GM12878 (cell line): ENCODE measurements around the gene STK4. TPM values are rescaled to one million over a fixed set of nuclear protein-coding genes. Genes with fewer than 3 reads are reported as not detected.

Experiments used
- ATAC-seq: fragments of 200-7000 bp; cut with Tn5 transposase; 3 replicates; pipeline ENCODE4 v1.9.1; 2020; ENCODE audit warnings: mild to moderate bottlenecking, moderate library complexity
- BruUV-seq: library from RNA; stranded (reverse); fragments of 400-500 nt; replicated peaks from 2 replicates; lab custom pipeline; 2021; lab: Mats Ljungman, UMichigan
- CTCF ChIA-PET: fragments of 300-600 bp; sonication (Branson Sonifier 250); formaldehyde crosslinking; extraction: SDS; loops from one replicate; lab custom pipeline; 2021; ENCODE audit warnings: inconsistent platforms; lab: Yijun Ruan, JAX
- POLR2A ChIA-PET: fragments of 350-600 bp; formaldehyde crosslinking; extraction: SDS; loops from one replicate; lab custom pipeline; 2021; ENCODE audit warnings: inconsistent platforms; lab: Charles Lee
- RAD21 ChIA-PET: fragments of 300-600 bp; sonication (Branson Sonifier 250); formaldehyde crosslinking; loops from one replicate; lab custom pipeline; 2023; ENCODE audit warnings: antibody characterized with exemption; ENCODE audit not compliant: unreplicated experiment; lab: Charles Lee
- SMC1A ChIA-PET: fragments of 300-600 bp; sonication (Branson Sonifier 250); formaldehyde crosslinking; loops from one replicate; lab custom pipeline; 2023; ENCODE audit not compliant: unreplicated experiment, uncharacterized antibody; lab: Charles Lee
- DNase-seq: peaks from one replicate; pipeline ENCODE4 v3.0.0-alpha.2; 2011; ENCODE audit warnings: low read depth, low spot score
- FAIRE-seq: peaks from 3 replicates; lab custom pipeline; 2011; peaks lifted over from hg19 to GRCh38; lab: Jason Lieb, UNC
- H2AFZ ChIP-seq: 2 replicates; pipeline ENCODE4 v1.6.0; 2011; ENCODE audit warnings: low read depth, low read length, control low read depth; ENCODE audit not compliant: control insufficient read depth
- H3K27ac ChIP-seq: 2 replicates; pipeline ENCODE4 v1.5.1; 2011; ENCODE audit warnings: control low read depth; ENCODE audit not compliant: control insufficient read depth, insufficient read depth
- H3K27me3 ChIP-seq, 2 experiments: replicated peaks in 1 of 2; 2 replicates each; pipeline versions ENCODE4 v1.6.0 to v1.6.1; 2011; ENCODE audit warnings: low read length in 1 of 2; ENCODE audit not compliant: control insufficient read depth in 2 of 2, insufficient read depth in 2 of 2
- H3K36me3 ChIP-seq, 2 experiments: 2 replicates each; pipeline ENCODE4 v1.5.1; 2011; ENCODE audit warnings: low read length in 1 of 2; ENCODE audit not compliant: control insufficient read depth in 2 of 2, insufficient read depth in 2 of 2
- H3K4me1 ChIP-seq: 2 replicates; pipeline ENCODE4 v1.6.1; 2011; ENCODE audit warnings: mild to moderate bottlenecking, low read length, moderate library complexity, mixed read lengths; ENCODE audit not compliant: control insufficient read depth, insufficient read depth
- H3K4me2 ChIP-seq: 2 replicates; pipeline ENCODE4 v1.6.0; 2011; ENCODE audit warnings: control low read depth; ENCODE audit not compliant: control insufficient read depth, insufficient read depth
- H3K4me3 ChIP-seq: fragments of 200-600 bp; sonication (generic); 2 replicates; pipeline ENCODE4 v1.5.1; 2016
- H3K79me2 ChIP-seq: 2 replicates; pipeline ENCODE4 v1.6.0; 2011; ENCODE audit warnings: low read length; ENCODE audit not compliant: control insufficient read depth, insufficient read depth
- H3K9ac ChIP-seq: 2 replicates; pipeline ENCODE4 v1.8.0; 2011; ENCODE audit warnings: low read length, control low read depth, mixed read lengths; ENCODE audit not compliant: control insufficient read depth, insufficient read depth
- H3K9me3 ChIP-seq: replicated peaks from 3 replicates; pipeline ENCODE4 v1.5.1; 2011; ENCODE audit warnings: mild to moderate bottlenecking, low read length; ENCODE audit not compliant: control insufficient read depth, insufficient read depth
- H4K20me1 ChIP-seq: 2 replicates; pipeline ENCODE4 v1.6.0; 2011; ENCODE audit not compliant: control insufficient read depth, insufficient read depth
- BACH1 ChIP-seq: fragments of 450-650 bp; IDR thresholded peaks from 2 replicates; pipeline ENCODE4 v1.6.1; 2017; ENCODE audit warnings: mild to moderate bottlenecking, borderline replicate concordance
- CEBPZ ChIP-seq: fragments of 150-350 bp; IDR thresholded peaks from 2 replicates; pipeline ENCODE4 v1.6.1; 2016; ENCODE audit warnings: low read depth, low read length
- HDGF ChIP-seq: fragments of 450-650 bp; IDR thresholded peaks from 2 replicates; pipeline ENCODE4 v1.6.1; 2016; ENCODE audit warnings: antibody characterized with exemption
- MXI1 ChIP-seq: fragments of 150-350 bp; IDR thresholded peaks from 2 replicates; pipeline ENCODE4 v1.6.1; 2011; ENCODE audit warnings: low read depth, mild to moderate bottlenecking, inconsistent platforms, low read length, improper control_type of control experiment
- PBX3 ChIP-seq: IDR thresholded peaks from 2 replicates; pipeline ENCODE4 v1.6.1; 2011; ENCODE audit warnings: mild to moderate bottlenecking, low read depth, low read length, moderate library complexity; ENCODE audit not compliant: insufficient replicate concordance
- POLR2AphosphoS5 ChIP-seq: IDR thresholded peaks from 2 replicates; pipeline ENCODE4 v1.6.1; 2011; ENCODE audit warnings: mild to moderate bottlenecking, low read length, inconsistent platforms
- POU2F2 ChIP-seq: IDR thresholded peaks from 3 replicates; pipeline ENCODE4 v1.6.1; 2011; ENCODE audit warnings: low read depth, mild to moderate bottlenecking, low read length, borderline replicate concordance
- RELA ChIP-seq: fragments of 450-650 bp; IDR thresholded peaks from 2 replicates; pipeline ENCODE4 v1.8.0; 2014; ENCODE audit warnings: borderline replicate concordance; ENCODE audit not compliant: partially characterized antibody
- SMC3 ChIP-seq: IDR thresholded peaks from 2 replicates; pipeline ENCODE4 v1.6.1; 2011; ENCODE audit warnings: low read length, improper control_type of control experiment, borderline replicate concordance
- WGBS: methylation state at CpG from one replicate; pipeline ENCODE4 v1.1.6; 2016; ENCODE audit warnings: low lambda C conversion rate; ENCODE audit not compliant: insufficient replicate concordance, insufficient coverage; ENCODE audit errors: missing lambda C conversion rate; 5-methylcytosine and 5-hydroxymethylcytosine counted together
- in situ Hi-C: fragments of 300-500 bp; cut with MboI; formaldehyde crosslinking; loops from 9 replicates; pipeline ENCODE4 v1.14.3; 2018; ENCODE audit warnings: mixed read lengths
- intact Hi-C: fragments of 100-400 bp; cut with micrococcal nuclease; formaldehyde crosslinking; loops from one replicate; pipeline ENCODE4 v1.14.2; 2022; ENCODE audit not compliant: unreplicated experiment
- polyA plus RNA-seq, 11 experiments: library from polyadenylated mRNA; depleted of rRNA in 4 of 11; unstranded in 6 of 11; stranded (reverse) in 5 of 11; fragments of >200 nt; fragmentation: Nextera tagmentation in 4 of 11; fragmentation: Illumina TruSeq in 1 of 11; extraction: Ambion mirVana in 4 of 11; extraction: Trizol in 1 of 11; gene quantifications; 1 replicate in 1 of 11; 2 replicates in 10 of 11; pipeline versions ENCODE4 v1.2.1 to v1.2.3, GENCODE V29; 2011 to 2016; ENCODE audit warnings: inconsistent platforms in 2 of 11, missing spikeins in 2 of 11, low read depth in 1 of 11
- total RNA-seq, 4 experiments: library from RNA; depleted of rRNA in 3 of 4; stranded (reverse); fragments of >200 nt in 3 of 4; fragmentation: Illumina TruSeq in 1 of 4; extraction: Trizol in 1 of 4; gene quantifications; 2 replicates each; pipeline versions ENCODE4 v1.2.1 to v1.2.3, GENCODE V29; 2013 to 2021

The STK4 gene
- total and polyA plus RNA-seq, 10 of the 15 experiments (the other 5 are each of a cell fraction or from before 2014, with no cell fraction given): 24.0 to 135 (median 89.7) TPM

- Histone ChIP-seq H3K27me3 (no peaks in the 10 kb centered on the region), H3K4me1 (peaks cover 22% of the 10 kb centered on the region), H3K79me2 (peaks cover 48% of the 10 kb centered on the region), H3K9me3 (no peaks in the 10 kb centered on the region), H3K36me3 (peaks cover 0 to 9% of the 10 kb centered on the region in 2 experiments; a peak in 1 of 4 replicates), H3K27ac (no peak overlapping the region), H3K9ac (no peak overlapping the region)
- ChIA-PET RAD21 (no interaction called here), POLR2A (interaction anchor here (0.6 to 1.5 kb wide), 6 partner anchors 9 to 810 kb away, joined by 3 to 8 read pairs (median 4); no protein-coding TSS in a partner anchor)
- ATAC-seq: no peak
- no TSS peak for BruUV-seq
- in situ Hi-C loops: no loop called here
- TF ChIP-seq POU2F2: no peak
- TF ChIP-seq BACH1: peak; percentile 58; the same call in 1 of the 2 replicates
- TF ChIP-seq, all 136 proteins: peak for 1
- no peak for DNase-seq
- no peak overlapping the region for H2AFZ ChIP-seq
- ChIA-PET SMC1A (interaction anchor here (1.0 to 6.6 kb wide), 4 partner anchors 11 to 43 kb away, joined by 3 to 66 read pairs (median 3); no protein-coding TSS in a partner anchor), CTCF (interaction anchor here (1.3 to 3.4 kb wide), 4 partner anchors 9 to 133 kb away, joined by 3 to 11 read pairs (median 7); no protein-coding TSS in a partner anchor)
- H4K20me1 ChIP-seq: 0 out of 2 replicates have a peak, but pooled peaks cover 3% of the 10 kb centered on the region
- 100% methylated on average over 2 of the region's 3 CpGs for WGBS
- H3K4me3 ChIP-seq: no peak overlapping the region
- FAIRE-seq: no peak
- intact Hi-C loops: no loop called here
- no peak overlapping the region for H3K4me2 ChIP-seq
These were observed 3.8 kb upstream of the STK4 start for GRCh38 chr20:44962483-44962882.

- Histone ChIP-seq H3K79me2 (peaks cover 48% of the 10 kb centered on the region), H3K27me3 (no peaks in the 10 kb centered on the region), H3K27ac (no peak overlapping the region), H3K9ac (no peak overlapping the region), H4K20me1 (no peaks in the 10 kb centered on the region), H2AFZ (no peak overlapping the region), H3K4me1 (peaks cover 18% of the 10 kb centered on the region), H3K9me3 (no peaks in the 10 kb centered on the region), H3K4me3 (no peak overlapping the region), H3K4me2 (peak overlapping the region; percentile 23; the same call in 1 of the 2 replicates), H3K36me3 (peaks cover 0 to under 1% of the 10 kb centered on the region in 2 experiments; a peak in 1 of 4 replicates)
- no peak for ATAC-seq
- SMC1A ChIA-PET: interaction anchor here (0.7 to 6.6 kb wide), 9 partner anchors 10 to 317 kb away, joined by 3 to 66 read pairs (median 3); partner anchors contain the start of gene PABPC1L
- POLR2A ChIA-PET: interaction anchor here (0.7 to 1.5 kb wide), 2 partner anchors 15 to 18 kb away, joined by 3 to 5 read pairs; no protein-coding TSS in a partner anchor
- in situ Hi-C loops: no loop called here
- 63% methylated on average over 4 of the region's 4 CpGs for WGBS
- CTCF ChIA-PET: interaction anchor here (0.7 to 3.4 kb wide), 8 partner anchors 12 to 279 kb away, joined by 3 to 18 read pairs (median 4); partner anchors contain the start of gene YWHAB
- FAIRE-seq: no peak
- RAD21 ChIA-PET: interaction anchor here (0.6 to 1.4 kb wide), 3 partner anchors 54 to 377 kb away, joined by 3 read pairs; partner anchors contain the start of gene PABPC1L
- no TSS peak for BruUV-seq
- no peak for DNase-seq
- intact Hi-C loops: no loop called here
- TF ChIP-seq CEBPZ (no peak), POLR2AphosphoS5 (no peak), MXI1 (no peak), HDGF (0 out of 2 replicates have a peak, but pooled peaks have one; percentile 29), RELA (no peak), PBX3 (peak; percentile 22), SMC3 (no peak)
These were observed 2.7 kb upstream of the STK4 start for GRCh38 chr20:44963325-44964215.
